NCI-H2107 (cell line): ENCODE measurements around the gene PITPNM1.
"Not testable (repeated sequence)": the region's sequence is repeated elsewhere in the genome, so short reads cannot be mapped to it uniquely, and the experiment has no call there.

Source experiments
- DNase-seq: peaks from one replicate; lab custom pipeline; 2025; lab: John Stamatoyannopoulos, UW

PITPNM1 gene

GRCh38 chr11:67523556-67524479 lies 18.7 kb upstream of the PITPNM1 start:
- no peak for DNase-seq

- no peak for DNase-seq
Observed at GRCh38 chr11:67522844-67523555, 17.8 kb upstream of the PITPNM1 start, which contains the start of gene CABP2. Gene CABP2 (minus strand): TSS chr11:67523446. CDS start chr11:67523326, 120 bp downstream.

GRCh38 chr11:67522338-67522737 lies 17.2 kb upstream of the PITPNM1 start:
- DNase-seq: no peak

GRCh38 chr11:67521924-67522323 lies 16.8 kb upstream of the PITPNM1 start:
- no peak for DNase-seq

- DNase-seq: no peak
Observed at GRCh38 chr11:67520856-67521824, 16.0 kb upstream of the PITPNM1 start.

- no peak for DNase-seq
Observed at GRCh38 chr11:67519726-67520125, 14.6 kb upstream of the PITPNM1 start.

- no peak for DNase-seq
Observed at GRCh38 chr11:67517784-67518552, 12.8 kb upstream of the PITPNM1 start.

GRCh38 chr11:67516806-67517205 lies 11.6 kb upstream of the PITPNM1 start:
- DNase-seq: no peak

GRCh38 chr11:67514116-67514515 lies 9.0 kb upstream of the PITPNM1 start:
- DNase-seq: no peak

GRCh38 chr11:67511558-67511957 lies 6.4 kb upstream of the PITPNM1 start:
- DNase-seq: not testable (repeated sequence)

GRCh38 chr11:67510023-67510345 lies 4.8 kb upstream of the PITPNM1 start:
- no peak for DNase-seq

- peak; percentile 97 for DNase-seq
Observed at GRCh38 chr11:67508486-67509121, 3.4 kb upstream of the PITPNM1 start.

- peak; percentile 88 for DNase-seq
Observed at GRCh38 chr11:67507864-67508485, 2.8 kb upstream of the PITPNM1 start, which contains the start of gene CDK2AP2. Gene CDK2AP2 (minus strand): TSS chr11:67508162. CDS start chr11:67508082, 80 bp downstream.

- no peak for DNase-seq
Observed at GRCh38 chr11:67507242-67507863, 2.2 kb upstream of the PITPNM1 start.

- DNase-seq: no peak
Observed at GRCh38 chr11:67506426-67507051, 1.4 kb upstream of the PITPNM1 start.

GRCh38 chr11:67505605-67506396 lies 638 bp upstream of the PITPNM1 start:
- DNase-seq: peak; percentile 45

GRCh38 chr11:67504005-67504949 lies 886 bp downstream of the PITPNM1 start:
- DNase-seq: no peak
